Activated CD4-positive, alpha-beta memory T cell treated with anti-CD3 and anti-CD28 coated beads for 36 hours (primary cell): ENCODE data around the gene FAM53B. TPM values are rescaled to one million over a fixed set of nuclear protein-coding genes. Genes with fewer than 3 reads are reported as not detected.

Experiments
- CTCF ChIA-PET: fragments of 350-600 bp; sonication (Branson Sonifier 250); formaldehyde crosslinking; loops from one replicate; lab custom pipeline; 2021; ENCODE audit warnings: antibody characterized with exemption, inconsistent platforms; lab: Charles Lee
- POLR2A ChIA-PET: fragments of 350-600 bp; sonication (Branson Sonifier 250); formaldehyde crosslinking; loops from one replicate; lab custom pipeline; 2021; ENCODE audit warnings: antibody characterized with exemption; lab: Charles Lee
- DNase-seq: peaks from one replicate; pipeline ENCODE4 v3.0.0-alpha.2; 2020
- H3K27ac Mint-ChIP-seq: one replicate; pipeline ENCODE4 v1.8.0; 2021; ENCODE audit warnings: mixed read lengths
- H3K27me3 Mint-ChIP-seq: one replicate; pipeline ENCODE4 v1.8.0; 2021; ENCODE audit warnings: mixed read lengths
- H3K36me3 Mint-ChIP-seq: one replicate; pipeline ENCODE4 v1.8.0; 2021; ENCODE audit warnings: mixed read lengths
- H3K4me1 Mint-ChIP-seq: one replicate; pipeline ENCODE4 v1.8.0; 2021; ENCODE audit warnings: low read depth, mixed read lengths
- H3K4me3 Mint-ChIP-seq: one replicate; pipeline ENCODE4 v1.8.0; 2021; ENCODE audit warnings: mild to moderate bottlenecking, mixed read lengths
- H3K9me3 Mint-ChIP-seq: one replicate; pipeline ENCODE4 v1.8.0; 2021; ENCODE audit warnings: mixed read lengths
- intact Hi-C: fragments of 100-400 bp; cut with micrococcal nuclease; formaldehyde crosslinking; loops from one replicate; pipeline ENCODE4 v1.15.1; 2023
- total RNA-seq, 2 experiments: library from RNA; stranded (reverse); gene quantifications; one replicate each; pipeline ENCODE4 v1.2.3, GENCODE V29; 2021

The FAM53B gene
- total RNA-seq, 2 experiments from 2014 or later: 25.3 to 25.5 TPM

- ChIA-PET CTCF (interaction anchor here (0.6 to 3.2 kb wide), 8 partner anchors 9 to 65 kb away, joined by 3 to 16 read pairs (median 8); no protein-coding TSS in a partner anchor), POLR2A (interaction anchor here (0.7 to 2.9 kb wide), 4 partner anchors 10 to 19 kb away, joined by 3 to 28 read pairs (median 5); no protein-coding TSS in a partner anchor)
- no peak overlapping the region for H3K4me3 Mint-ChIP-seq
- no peaks in the 10 kb centered on the region for H3K27me3 Mint-ChIP-seq
- intact Hi-C loops: no loop called here
- peak overlapping the region; percentile 95 for H3K27ac Mint-ChIP-seq
- no peaks in the 10 kb centered on the region for H3K9me3 Mint-ChIP-seq
- H3K36me3 Mint-ChIP-seq: peaks cover 27% of the 10 kb centered on the region
- peaks cover 89% of the 10 kb centered on the region for H3K4me1 Mint-ChIP-seq
- DNase-seq: no peak
Observed at GRCh38 chr10:124707551-124707950, 36.6 kb downstream of the FAM53B start.

GRCh38 chr10:124707144-124707467, 37.1 kb downstream of the FAM53B start:
- intact Hi-C loops: no loop called here
- no peak for DNase-seq
- Mint-ChIP-seq H3K4me1 (peaks cover 91% of the 10 kb centered on the region), H3K27me3 (no peaks in the 10 kb centered on the region), H3K9me3 (no peaks in the 10 kb centered on the region), H3K36me3 (peaks cover 28% of the 10 kb centered on the region), H3K27ac (peak overlapping the region; percentile 95), H3K4me3 (no peak overlapping the region)
- ChIA-PET CTCF (interaction anchor here (1.0 to 3.2 kb wide), 8 partner anchors 9 to 38 kb away, joined by 3 to 16 read pairs (median 10); no protein-coding TSS in a partner anchor), POLR2A (interaction anchor here (0.7 to 2.9 kb wide), 6 partner anchors 10 to 18 kb away, joined by 3 to 28 read pairs (median 6); no protein-coding TSS in a partner anchor)

DNA sequence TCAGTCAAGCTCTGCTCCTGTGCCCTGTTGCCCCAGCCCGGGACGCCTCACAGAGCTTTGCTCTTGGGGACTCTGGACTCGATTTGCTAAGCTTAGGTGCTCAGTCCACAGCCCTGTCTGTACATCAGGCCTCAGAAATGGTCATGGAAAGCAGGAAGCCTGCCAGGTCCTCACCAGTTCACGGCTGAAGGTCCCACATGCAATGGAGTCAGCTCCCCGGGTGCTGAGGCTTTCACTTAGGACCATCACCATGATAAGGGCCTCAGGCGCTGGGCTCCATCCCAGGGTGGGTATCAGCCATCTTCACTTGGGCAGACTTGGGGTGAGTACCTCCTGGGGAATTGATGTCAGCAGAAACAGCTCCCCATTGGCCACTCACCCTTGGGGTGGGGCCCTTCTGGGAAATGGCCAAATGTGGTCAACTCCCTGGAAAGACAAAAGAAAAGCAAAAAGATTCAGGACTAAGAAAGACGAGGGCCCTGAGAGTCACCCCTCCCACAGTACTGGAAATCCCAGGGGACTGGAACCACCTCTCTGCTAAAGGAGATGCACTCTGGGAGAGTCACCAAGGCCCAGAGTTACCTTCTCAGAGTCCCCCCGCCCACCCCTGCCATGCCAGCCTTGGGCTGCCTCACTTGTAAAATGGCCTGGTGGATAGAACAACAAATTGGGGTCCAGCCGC, 37.6 kb downstream of the FAM53B start:
- Mint-ChIP-seq H3K9me3 (no peaks in the 10 kb centered on the region), H3K27ac (peak overlapping the region; percentile 95), H3K4me1 (peaks cover 96% of the 10 kb centered on the region), H3K4me3 (no peak overlapping the region), H3K27me3 (no peaks in the 10 kb centered on the region), H3K36me3 (peaks cover 28% of the 10 kb centered on the region)
- ChIA-PET POLR2A (interaction anchor here (1.4 to 2.9 kb wide), 5 partner anchors 9 to 35 kb away, joined by 3 to 28 read pairs (median 6); no protein-coding TSS in a partner anchor), CTCF (interaction anchor here (0.6 to 4.0 kb wide), 15 partner anchors 9 to 59 kb away, joined by 3 to 46 read pairs (median 5); no protein-coding TSS in a partner anchor)
- intact Hi-C loops: no loop called here
- no peak for DNase-seq

DNA sequence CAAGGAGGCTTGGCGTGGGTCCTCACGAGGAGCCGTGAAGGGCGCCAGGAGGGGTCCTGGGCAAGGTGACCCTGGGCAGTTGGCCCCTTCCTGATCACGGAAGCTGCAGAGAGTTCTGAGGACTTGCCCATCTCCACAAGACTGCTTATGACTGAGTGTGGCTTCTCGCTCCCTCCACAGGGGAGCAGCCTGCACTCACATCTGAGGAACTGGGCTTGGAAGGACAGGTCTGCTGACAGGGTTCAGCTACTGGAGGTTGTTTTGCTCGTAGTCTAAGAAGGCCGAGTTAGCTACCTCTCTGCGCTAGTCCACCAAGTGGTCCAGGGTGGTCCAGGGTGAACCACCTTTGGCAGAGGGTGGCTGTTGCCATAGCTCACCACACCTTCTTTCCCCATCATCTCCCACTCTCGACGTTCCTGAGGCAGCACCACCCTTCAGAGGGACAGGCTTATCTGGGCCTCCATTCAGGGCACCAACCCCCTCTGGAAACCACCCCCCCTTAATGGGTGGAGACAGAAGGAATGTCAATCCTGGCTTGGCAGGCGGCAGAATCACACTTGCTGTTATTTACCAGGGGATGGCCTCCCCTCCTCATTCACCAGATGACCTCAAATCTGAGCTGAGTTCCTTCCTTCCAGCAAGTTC, 38.2 kb downstream of the FAM53B start:
- no peaks in the 10 kb centered on the region for H3K9me3 Mint-ChIP-seq
- POLR2A ChIA-PET: interaction anchor here (0.6 to 2.9 kb wide), 8 partner anchors 12 to 58 kb away, joined by 3 to 28 read pairs (median 4); no protein-coding TSS in a partner anchor
- intact Hi-C loops: no loop called here
- H3K27me3 Mint-ChIP-seq: no peaks in the 10 kb centered on the region
- peak overlapping the region; percentile 95 for H3K27ac Mint-ChIP-seq
- H3K4me1 Mint-ChIP-seq: peaks cover 99% of the 10 kb centered on the region
- H3K36me3 Mint-ChIP-seq: peaks cover 32% of the 10 kb centered on the region
- CTCF ChIA-PET: interaction anchor here (0.6 to 4.0 kb wide), 13 partner anchors 9 to 60 kb away, joined by 3 to 46 read pairs (median 5); no protein-coding TSS in a partner anchor
- DNase-seq: no peak
- H3K4me3 Mint-ChIP-seq: no peak overlapping the region

GRCh38 chr10:124705381-124705740, 38.8 kb downstream of the FAM53B start:
- intact Hi-C loops: no loop called here
- ChIA-PET CTCF (interaction anchor here (0.9 to 4.0 kb wide), 14 partner anchors 9 to 61 kb away, joined by 3 to 46 read pairs (median 4); no protein-coding TSS in a partner anchor), POLR2A (interaction anchor here (0.7 to 2.9 kb wide), 9 partner anchors 9 to 57 kb away, joined by 3 to 28 read pairs (median 5); no protein-coding TSS in a partner anchor)
- Mint-ChIP-seq H3K36me3 (peaks cover 32% of the 10 kb centered on the region), H3K4me3 (no peak overlapping the region), H3K27ac (peak overlapping the region; percentile 95), H3K9me3 (no peaks in the 10 kb centered on the region), H3K27me3 (no peaks in the 10 kb centered on the region), H3K4me1 (peaks cover 99% of the 10 kb centered on the region)
- DNase-seq: no peak

GRCh38 chr10:124704428-124705380, 39.5 kb downstream of the FAM53B start:
- Mint-ChIP-seq H3K4me3 (no peak overlapping the region), H3K4me1 (peaks cover 99% of the 10 kb centered on the region), H3K27me3 (no peaks in the 10 kb centered on the region), H3K27ac (peak overlapping the region; percentile 95), H3K36me3 (peaks cover 32% of the 10 kb centered on the region), H3K9me3 (no peaks in the 10 kb centered on the region)
- ChIA-PET POLR2A (interaction anchor here (0.7 to 2.9 kb wide), 9 partner anchors 8 to 56 kb away, joined by 3 to 28 read pairs (median 5); no protein-coding TSS in a partner anchor), CTCF (interaction anchor here (0.9 to 4.0 kb wide), 12 partner anchors 8 to 60 kb away, joined by 3 to 46 read pairs (median 5); no protein-coding TSS in a partner anchor)
- DNase-seq: no peak
- intact Hi-C loops: no loop called here

DNA sequence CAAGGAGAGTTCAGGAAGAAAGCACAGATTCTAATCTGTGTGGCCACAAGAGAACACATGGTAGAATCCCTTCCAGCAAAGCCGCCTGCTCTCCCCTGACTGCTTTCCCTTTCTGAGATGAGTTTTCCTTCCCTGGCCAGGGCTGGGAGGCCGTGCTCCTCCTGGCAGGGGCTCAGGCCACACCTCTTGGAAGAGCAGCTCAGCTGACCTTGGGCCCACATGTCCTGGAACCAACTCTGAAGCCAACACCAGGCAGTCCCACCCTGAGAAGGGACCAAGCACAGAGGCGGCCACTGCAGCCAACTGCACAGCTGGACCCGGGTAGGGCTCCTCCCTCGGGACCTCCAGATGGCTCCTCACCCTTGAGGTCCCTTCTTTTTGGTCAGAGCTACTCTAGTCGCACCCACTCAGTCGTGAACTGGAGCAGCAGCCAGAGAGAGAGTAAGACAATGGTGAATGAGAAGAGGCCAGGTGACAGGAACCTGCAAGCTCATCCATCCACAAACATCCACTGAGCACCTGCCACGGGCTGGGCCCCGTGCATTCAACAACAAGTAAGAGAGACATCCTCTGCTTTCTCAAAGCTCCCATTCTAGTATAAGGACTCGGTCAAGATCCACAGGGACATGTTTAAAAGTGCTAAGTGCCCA, 40.3 kb downstream of the FAM53B start:
- intact Hi-C loops: no loop called here
- peaks cover 32% of the 10 kb centered on the region for H3K36me3 Mint-ChIP-seq
- POLR2A ChIA-PET: interaction anchor here (1.5 to 1.6 kb wide), 2 partner anchors 15 to 19 kb away, joined by 5 read pairs; no protein-coding TSS in a partner anchor
- no peaks in the 10 kb centered on the region for H3K9me3 Mint-ChIP-seq
- CTCF ChIA-PET: interaction anchor here (1.7 to 4.0 kb wide), 5 partner anchors 13 to 58 kb away, joined by 3 to 46 read pairs (median 7); no protein-coding TSS in a partner anchor
- no peak overlapping the region for H3K4me3 Mint-ChIP-seq
- H3K4me1 Mint-ChIP-seq: peaks cover 99% of the 10 kb centered on the region
- DNase-seq: no peak
- H3K27me3 Mint-ChIP-seq: no peaks in the 10 kb centered on the region
- H3K27ac Mint-ChIP-seq: peak overlapping the region; percentile 95

- peak overlapping the region; percentile 95 for H3K27ac Mint-ChIP-seq
- H3K9me3 Mint-ChIP-seq: no peaks in the 10 kb centered on the region
- POLR2A ChIA-PET: interaction anchor here (1.4 to 1.6 kb wide), 3 partner anchors 16 to 31 kb away, joined by 3 to 5 read pairs (median 5); no protein-coding TSS in a partner anchor
- H3K36me3 Mint-ChIP-seq: peaks cover 35% of the 10 kb centered on the region
- no peak for DNase-seq
- intact Hi-C loops: no loop called here
- CTCF ChIA-PET: interaction anchor here (1.7 to 4.0 kb wide), 6 partner anchors 14 to 58 kb away, joined by 3 to 46 read pairs (median 22); no protein-coding TSS in a partner anchor
- no peak overlapping the region for H3K4me3 Mint-ChIP-seq
- H3K27me3 Mint-ChIP-seq: no peaks in the 10 kb centered on the region
- H3K4me1 Mint-ChIP-seq: peaks cover 99% of the 10 kb centered on the region
Observed at GRCh38 chr10:124703372-124703771, 40.8 kb downstream of the FAM53B start.

DNA sequence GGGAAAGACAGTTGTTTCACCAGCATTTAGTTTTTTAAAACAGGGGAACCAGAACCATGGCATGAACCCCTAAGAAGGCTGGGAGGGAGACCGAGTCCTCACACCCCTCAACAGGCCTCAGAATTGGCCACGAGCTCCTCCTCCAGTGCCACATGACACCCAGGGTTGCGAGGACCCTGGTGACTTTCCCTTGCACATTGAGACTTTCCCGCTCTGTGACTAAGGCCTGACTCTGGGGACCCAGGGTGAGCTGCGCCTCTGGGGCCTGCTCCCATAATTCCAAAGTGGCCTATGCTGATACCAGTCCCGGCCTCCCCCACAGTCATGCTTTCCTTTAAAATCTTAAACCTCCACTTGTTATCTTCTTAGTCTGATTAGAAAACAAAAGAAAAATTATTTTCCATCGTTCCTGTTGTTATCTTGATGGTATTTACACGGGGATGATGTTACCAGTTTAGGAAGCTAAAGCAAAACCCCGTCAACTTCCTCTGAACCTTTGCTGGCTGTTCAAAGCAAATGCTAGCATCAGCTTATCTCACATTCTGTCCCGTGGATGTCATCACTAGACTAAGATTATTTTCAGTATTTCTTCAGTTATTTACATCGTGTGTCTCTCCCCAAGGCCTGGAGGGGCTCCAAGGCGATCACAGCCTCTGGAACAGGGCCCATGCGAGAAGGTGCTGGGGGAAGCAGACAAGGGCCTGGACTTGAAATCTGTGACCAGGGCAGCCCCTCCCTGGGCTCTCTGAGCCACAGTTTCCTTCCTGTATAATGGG, 42.1 kb downstream of the FAM53B start:
- peak; percentile 78 for DNase-seq
- intact Hi-C loops: loop anchor here (1.0 kb wide), 1 partner anchor 12 kb away; no protein-coding TSS in a partner anchor
- peak overlapping the region; percentile 95 for H3K27ac Mint-ChIP-seq
- H3K36me3 Mint-ChIP-seq: peaks cover 38% of the 10 kb centered on the region
- POLR2A ChIA-PET: interaction anchor here (0.8 to 2.7 kb wide), 9 partner anchors 8 to 53 kb away, joined by 3 to 39 read pairs (median 3); no protein-coding TSS in a partner anchor
- H3K4me1 Mint-ChIP-seq: peaks cover 100% of the 10 kb centered on the region
- H3K27me3 Mint-ChIP-seq: no peaks in the 10 kb centered on the region
- CTCF ChIA-PET: interaction anchor here (0.7 to 3.1 kb wide), 6 partner anchors 13 to 55 kb away, joined by 3 to 30 read pairs (median 12); no protein-coding TSS in a partner anchor
- H3K4me3 Mint-ChIP-seq: no peak overlapping the region
- no peaks in the 10 kb centered on the region for H3K9me3 Mint-ChIP-seq

DNA sequence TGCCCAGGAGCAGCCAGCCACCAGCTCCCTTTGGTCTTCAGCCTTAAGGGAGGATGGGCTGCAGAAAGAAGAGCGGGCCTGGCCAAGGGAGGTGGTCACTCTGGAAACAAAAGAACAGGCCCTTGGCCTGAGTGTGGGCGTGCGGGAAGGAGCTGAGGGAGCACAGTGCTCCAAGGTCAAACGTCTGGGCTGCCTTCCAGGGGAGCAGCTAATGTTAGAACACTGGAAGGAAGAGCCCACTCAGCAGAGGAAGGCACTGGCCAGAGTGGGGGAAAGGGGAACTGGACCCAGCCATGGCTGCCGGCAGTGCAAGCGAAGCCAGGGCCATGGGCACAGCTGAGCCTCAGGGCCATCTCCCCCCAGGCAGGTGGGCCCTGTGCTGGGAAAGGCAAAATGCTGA, 42.7 kb downstream of the FAM53B start:
- intact Hi-C loops: no loop called here
- no peak overlapping the region for H3K4me3 Mint-ChIP-seq

More for the DNA sequence above, 42.7 kb downstream of the FAM53B start:
- ChIA-PET CTCF (interaction anchor here (1.9 to 3.1 kb wide), 5 partner anchors 13 to 54 kb away, joined by 4 to 30 read pairs (median 16); no protein-coding TSS in a partner anchor), POLR2A (interaction anchor here (0.8 to 2.7 kb wide), 8 partner anchors 8 to 38 kb away, joined by 3 to 39 read pairs (median 3); no protein-coding TSS in a partner anchor)
- Mint-ChIP-seq H3K36me3 (peaks cover 37% of the 10 kb centered on the region), H3K27me3 (no peaks in the 10 kb centered on the region), H3K9me3 (no peaks in the 10 kb centered on the region), H3K27ac (peak overlapping the region; percentile 95), H3K4me1 (peaks cover 100% of the 10 kb centered on the region)
- no peak for DNase-seq
